Large intestine (tissue), 12 donors: ENCODE data around the gene TRIM60. TPM values are rescaled to one million over a fixed set of nuclear protein-coding genes. Genes with fewer than 3 reads are reported as not detected.
"Not testable (repeated sequence)": the region's sequence is repeated elsewhere in the genome, so short reads cannot be mapped to it uniquely, and the experiment has no call there.

ENCODE experiments used
- DNase-seq, 2 donors: peaks; one replicate each; pipeline versions ENCODE4 v3.0.0 to v3.0.0-alpha.2; 2013
- H3K27ac ChIP-seq: one replicate; pipeline ENCODE4 v1.5.1; 2013; ENCODE audit warnings: low read length
- H3K27me3 ChIP-seq: 2 replicates; pipeline ENCODE4 v1.6.1; 2013; ENCODE audit warnings: low read length; ENCODE audit not compliant: control insufficient read depth, insufficient read depth
- H3K36me3 ChIP-seq: 2 replicates; pipeline ENCODE4 v1.6.1; 2013; ENCODE audit warnings: low read length; ENCODE audit not compliant: control insufficient read depth, insufficient read depth
- H3K4me1 ChIP-seq: one replicate; pipeline ENCODE4 v1.6.1; 2013; ENCODE audit warnings: low read length; ENCODE audit not compliant: control insufficient read depth, insufficient read depth
- H3K4me3 ChIP-seq: one replicate; pipeline ENCODE4 v1.5.1; 2013; ENCODE audit warnings: low read length
- H3K9me3 ChIP-seq: one replicate; pipeline ENCODE4 v1.6.1; 2013; ENCODE audit warnings: mild to moderate bottlenecking, low read depth, low read length, moderate library complexity; ENCODE audit not compliant: control insufficient read depth
- WGBS: methylation state at CpG from one replicate; pipeline ENCODE4 v1.1.5; 2013; ENCODE audit warnings: low lambda C conversion rate; ENCODE audit not compliant: insufficient coverage; 5-methylcytosine and 5-hydroxymethylcytosine counted together
- long read RNA-seq, 11 donors: transcript quantifications; one replicate each; lab custom pipeline, GENCODE V29; 2026
- polyA plus RNA-seq: library from polyadenylated mRNA; unstranded; fragments of 120-200 nt; gene quantifications from one replicate; pipeline ENCODE4 v1.2.1, GENCODE V29; 2013

The TRIM60 gene
- not detected for polyA plus RNA-seq
- long read RNA-seq, donor 1 = 0 reads
- long read RNA-seq, donor 2 = 0 reads
- long read RNA-seq, donor 3 = 0 reads
- long read RNA-seq, donor 4 = 0 reads
- long read RNA-seq, donor 5 = 0 reads
- long read RNA-seq, donor 6 = 0 reads
- long read RNA-seq, donor 7 = 0 reads
- long read RNA-seq, donor 8 = 0 reads
- long read RNA-seq, donor 9 = 0 reads
- long read RNA-seq, donor 10 = 0 reads
- long read RNA-seq, donor 11 = 0 reads

DNA sequence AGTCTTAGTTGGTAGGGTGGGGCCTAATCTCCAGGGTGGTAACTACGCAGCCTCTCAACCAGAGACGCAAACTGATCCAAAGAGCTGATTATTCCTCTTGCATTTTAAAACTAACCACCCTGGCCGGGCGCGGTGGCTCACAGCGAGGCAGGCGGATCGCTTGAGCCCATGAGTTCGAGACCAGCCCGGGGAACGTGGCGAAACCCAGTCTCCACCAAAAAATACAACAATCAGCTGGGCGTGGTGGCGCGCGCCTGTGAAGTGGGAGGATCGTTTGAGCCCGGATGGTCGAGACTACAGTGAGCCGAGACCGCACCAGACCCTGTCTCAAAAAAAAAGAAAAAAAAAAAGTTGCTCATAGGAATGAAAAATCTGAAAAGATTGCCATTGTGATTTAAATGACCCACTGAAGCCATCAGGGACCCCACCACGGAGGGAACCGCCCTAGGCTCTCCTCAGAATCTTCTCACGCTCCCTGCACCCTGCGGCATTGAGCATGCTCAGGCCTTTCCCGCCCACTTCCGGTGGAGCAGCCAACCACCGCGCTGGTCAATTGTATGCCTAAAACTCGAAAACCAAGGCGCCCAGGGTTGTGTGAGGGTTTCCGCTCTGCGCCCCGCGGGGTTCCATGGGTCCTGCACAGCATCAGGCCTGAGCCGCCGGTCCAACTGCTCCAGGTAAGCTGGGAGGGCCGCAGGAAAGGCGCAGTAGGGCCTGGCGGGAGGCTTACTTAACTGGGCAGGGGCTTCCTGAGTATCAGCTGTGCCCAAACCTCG, at the start of gene TRIM60:
TSS of gene TRIM60 (plus strand) at position 564 of the 776 bp plus-strand sequence. CDS start 8,074 bp downstream, outside the sequence.
- no peak within 1 kb of the TSS for H3K4me3 ChIP-seq
- no peaks in the 10 kb centered on the region for H3K36me3 ChIP-seq
- no peaks in the 10 kb centered on the region for H3K4me1 ChIP-seq
- 100% methylated on average over 3 of the region's 41 CpGs for whole genome bisulfite sequencing
- H3K27ac ChIP-seq = no peak within 1 kb of the TSS
- H3K27me3 ChIP-seq = no peaks in the 10 kb centered on the region
- no peak for DNase-seq
- H3K9me3 ChIP-seq = peaks cover 9% of the 10 kb centered on the region

DNA sequence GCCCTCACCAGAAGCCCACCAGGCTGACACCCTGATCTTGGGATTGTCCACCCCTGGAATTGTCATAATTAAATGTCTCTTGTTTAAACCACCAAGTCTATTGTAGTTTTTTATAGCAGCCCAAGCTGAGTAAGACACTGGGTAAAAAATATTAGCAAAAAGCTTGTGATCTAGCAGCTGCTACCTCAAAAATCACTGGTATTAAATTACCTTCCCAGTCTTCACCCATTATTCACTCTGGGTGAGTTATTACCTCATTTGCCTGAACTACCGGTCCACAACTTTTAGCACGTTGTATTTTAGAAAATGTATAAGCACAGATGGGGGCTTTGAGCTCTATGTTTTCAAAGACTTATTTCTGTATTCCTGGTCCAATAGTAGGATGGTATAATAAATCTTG, 42.3 kb upstream of the TRIM60 start:
- no CpG with 5 or more reads among the region's 2 CpGs for WGBS
- no peaks in the 10 kb centered on the region for H3K4me1 ChIP-seq
- peaks cover 7% of the 10 kb centered on the region for H3K27me3 ChIP-seq
- H3K36me3 ChIP-seq = no peaks in the 10 kb centered on the region
- DNase-seq = no peak
- no peaks in the 10 kb centered on the region for H3K9me3 ChIP-seq
- H3K4me3 ChIP-seq = no peak overlapping the region
- no peak overlapping the region for H3K27ac ChIP-seq

- no CpG with 5 or more reads among the region's 10 CpGs for WGBS
- H3K4me3 ChIP-seq, H3K36me3 ChIP-seq, H3K27me3 ChIP-seq, H3K27ac ChIP-seq, DNase-seq, H3K9me3 ChIP-seq, H3K4me1 ChIP-seq: not testable (repeated sequence)
Measured at GRCh38 chr4:164990786-164991185, 41.0 kb upstream of the TRIM60 start.

DNA sequence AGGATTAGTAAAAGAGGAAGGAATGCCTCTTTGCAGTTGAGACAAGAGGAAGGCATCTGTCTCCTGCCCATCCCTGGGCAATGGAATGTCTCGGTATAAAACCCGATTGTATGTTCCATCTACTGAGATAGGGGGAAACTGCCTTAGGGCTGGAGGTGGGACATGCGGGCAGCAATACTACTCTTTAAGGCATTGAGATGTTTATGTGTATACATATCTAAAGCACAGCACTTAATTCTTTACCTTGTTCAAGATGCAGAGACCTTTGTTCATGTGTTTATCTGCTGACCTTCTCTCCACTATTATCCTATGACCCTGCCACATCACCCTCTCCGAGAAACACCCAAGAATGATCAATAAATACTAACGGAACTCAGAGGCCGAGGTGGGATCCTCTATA, 35.7 kb upstream of the TRIM60 start:
- not testable (repeated sequence) for H3K4me1 ChIP-seq, H3K4me3 ChIP-seq, H3K9me3 ChIP-seq, H3K27ac ChIP-seq, DNase-seq, H3K36me3 ChIP-seq, H3K27me3 ChIP-seq
- no CpG with 5 or more reads among the region's 6 CpGs for WGBS

GRCh38 chr4:164997324-164997723, 34.5 kb upstream of the TRIM60 start:
- WGBS = no CpG with 5 or more reads among the region's 2 CpGs
- Histone ChIP-seq H3K27ac (no peak overlapping the region), H3K4me1 (no peaks in the 10 kb centered on the region), H3K36me3 (no peaks in the 10 kb centered on the region), H3K9me3 (no peaks in the 10 kb centered on the region), H3K4me3 (no peak overlapping the region), H3K27me3 (no peaks in the 10 kb centered on the region)
- no peak for DNase-seq

- WGBS = no CpG with 5 or more reads among the region's 6 CpGs
- no peaks in the 10 kb centered on the region for H3K4me1 ChIP-seq
- no peaks in the 10 kb centered on the region for H3K9me3 ChIP-seq
- H3K4me3 ChIP-seq = no peak overlapping the region
- H3K27me3 ChIP-seq = no peaks in the 10 kb centered on the region
- no peaks in the 10 kb centered on the region for H3K36me3 ChIP-seq
- no peak overlapping the region for H3K27ac ChIP-seq
- DNase-seq = no peak
Measured at GRCh38 chr4:164997941-164998340, 33.9 kb upstream of the TRIM60 start.

- H3K9me3 ChIP-seq, DNase-seq, H3K4me1 ChIP-seq, H3K36me3 ChIP-seq, H3K27ac ChIP-seq, H3K27me3 ChIP-seq, H3K4me3 ChIP-seq: not testable (repeated sequence)
- WGBS = no CpG with 5 or more reads among the region's 2 CpGs
Measured at GRCh38 chr4:164998526-164999080, 33.2 kb upstream of the TRIM60 start.

DNA sequence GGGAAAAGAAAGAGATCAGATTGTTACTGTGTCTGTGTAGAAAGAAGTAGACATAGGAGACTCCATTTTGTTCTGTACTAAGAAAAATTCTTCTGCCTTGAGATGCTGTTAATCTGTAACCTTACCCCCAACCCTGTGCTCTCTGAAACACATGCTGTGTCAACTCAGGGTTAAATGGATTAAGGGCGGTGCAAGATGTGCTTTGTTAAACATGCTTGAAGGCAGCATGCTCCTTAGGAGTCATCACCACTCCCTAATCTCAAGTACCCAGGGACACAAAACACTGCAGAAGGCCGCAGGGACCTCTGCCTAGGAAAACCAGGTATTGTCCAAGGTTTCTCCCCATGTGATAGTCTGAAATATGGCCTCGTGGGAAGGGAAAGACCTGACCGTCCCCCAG, 29.8 kb upstream of the TRIM60 start:
- no CpG with 5 or more reads among the region's 4 CpGs for WGBS
- not testable (repeated sequence) for H3K36me3 ChIP-seq, H3K4me1 ChIP-seq, H3K9me3 ChIP-seq, H3K27me3 ChIP-seq, H3K27ac ChIP-seq, DNase-seq, H3K4me3 ChIP-seq

- Histone ChIP-seq H3K36me3 (no peaks in the 10 kb centered on the region), H3K27me3 (no peaks in the 10 kb centered on the region), H3K9me3 (no peaks in the 10 kb centered on the region), H3K4me3 (no peak overlapping the region), H3K27ac (no peak overlapping the region), H3K4me1 (no peaks in the 10 kb centered on the region)
- no peak for DNase-seq
- no CpG with 5 or more reads among the region's 6 CpGs for WGBS
Measured at GRCh38 chr4:165005352-165005925, 26.4 kb upstream of the TRIM60 start.

GRCh38 chr4:165006456-165006855, 25.3 kb upstream of the TRIM60 start:
- no peak overlapping the region for H3K27ac ChIP-seq
- no peak for DNase-seq
- no peaks in the 10 kb centered on the region for H3K36me3 ChIP-seq
- no peaks in the 10 kb centered on the region for H3K9me3 ChIP-seq
- WGBS = no CpG with 5 or more reads among the region's 9 CpGs
- no peaks in the 10 kb centered on the region for H3K27me3 ChIP-seq
- H3K4me1 ChIP-seq = no peaks in the 10 kb centered on the region
- H3K4me3 ChIP-seq = no peak overlapping the region
